IPS DF 19.7 (cell line): Measurements from ENCODE around the gene ADARB2.

Source experiments
- DNase-seq: peaks from one replicate; pipeline ENCODE4 v3.0.0-alpha.2; 2013; ENCODE audit warnings: low read depth, low spot score

Gene ADARB2

DNA sequence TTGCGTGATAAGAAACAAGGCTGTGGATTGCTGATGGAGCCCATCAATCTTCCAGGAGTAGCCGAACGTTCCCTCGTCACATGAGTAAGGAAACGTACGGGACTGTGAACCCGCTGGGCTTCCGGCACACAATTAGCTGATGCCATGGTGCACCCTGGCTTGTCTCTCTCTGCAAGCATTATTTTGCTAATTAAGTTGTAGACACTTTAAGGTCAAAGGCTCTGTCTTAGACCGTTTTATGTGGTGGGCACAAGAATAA is 50.9 kb downstream of the ADARB2 start:
- DNase-seq: no peak

- DNase-seq: no peak
These were observed 51.4 kb downstream of the ADARB2 start for GRCh38 chr10:1685699-1686490.

DNA sequence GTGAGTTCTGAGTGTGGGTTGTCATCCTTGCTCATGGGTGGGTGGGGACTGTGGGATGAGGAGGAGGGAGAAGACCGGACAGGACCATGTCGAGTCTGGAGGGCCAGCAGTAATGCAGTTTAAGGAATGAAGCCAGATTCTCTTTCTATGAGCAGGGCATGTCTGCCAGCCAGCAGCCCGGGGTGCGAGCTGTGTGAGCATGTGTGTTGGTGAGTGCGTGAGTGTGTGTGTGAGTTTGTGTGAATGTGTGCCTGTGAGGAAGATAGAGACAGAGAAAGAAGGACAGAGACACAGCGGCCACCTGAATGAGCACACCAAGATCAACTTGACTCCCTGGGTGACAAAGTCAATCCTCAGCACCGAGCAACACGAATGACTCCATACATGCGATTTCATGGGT is 52.3 kb downstream of the ADARB2 start:
- no peak for DNase-seq

DNA sequence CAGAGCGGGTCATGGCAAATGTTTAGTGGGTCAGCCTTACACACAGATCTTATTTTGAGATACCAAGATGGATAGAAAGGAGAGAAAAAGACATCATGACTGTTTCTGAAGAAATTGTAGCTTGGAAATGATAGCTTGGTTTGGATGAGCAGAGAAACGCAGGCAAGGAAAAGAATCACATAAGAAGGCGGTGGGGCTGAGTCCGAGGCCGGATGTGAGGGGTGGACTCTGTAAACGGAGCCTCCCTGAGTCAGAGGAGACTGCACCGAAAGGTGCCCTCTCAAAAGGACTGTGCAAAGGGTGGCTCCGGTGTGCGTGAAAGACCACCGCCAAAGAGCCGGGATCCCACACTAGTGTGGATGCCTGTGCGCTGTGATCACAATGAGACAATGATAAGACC is 53.7 kb downstream of the ADARB2 start:
- no peak for DNase-seq

GRCh38 chr10:1679821-1680650 is 57.3 kb downstream of the ADARB2 start:
- DNase-seq: peak; percentile 28

GRCh38 chr10:1678084-1678483 is 59.2 kb downstream of the ADARB2 start:
- no peak for DNase-seq

DNA sequence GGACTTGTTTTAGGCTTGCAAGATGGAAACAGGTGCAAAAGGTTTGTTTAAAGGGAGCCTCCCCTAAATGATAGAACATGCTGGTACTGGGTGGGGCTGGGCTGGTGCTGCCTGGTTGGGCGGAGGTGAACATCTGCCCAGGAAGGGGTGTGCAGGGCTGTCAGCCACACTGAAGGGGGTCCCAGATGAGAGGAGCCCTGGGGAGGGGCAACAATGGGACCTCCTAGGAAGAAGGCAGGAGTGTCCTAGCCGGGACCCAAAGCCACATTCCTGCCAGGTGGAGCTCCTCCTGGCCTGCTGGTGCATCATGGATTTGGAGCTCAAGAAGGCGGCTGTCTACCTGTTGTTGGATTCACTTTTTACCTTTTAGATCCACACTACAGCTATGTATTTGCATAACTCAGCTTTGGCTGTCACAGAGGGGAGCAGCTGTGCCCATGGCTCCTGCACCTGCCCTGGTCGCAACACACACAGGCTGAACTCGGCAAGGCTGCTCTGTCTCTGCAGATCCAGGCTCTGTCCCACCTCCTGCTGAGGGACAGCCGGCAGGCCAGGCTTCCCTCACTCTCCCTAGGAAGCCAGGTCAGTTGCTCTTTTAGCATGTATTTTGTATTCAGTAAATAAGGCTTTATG is 59.9 kb downstream of the ADARB2 start:
- no peak for DNase-seq

DNA sequence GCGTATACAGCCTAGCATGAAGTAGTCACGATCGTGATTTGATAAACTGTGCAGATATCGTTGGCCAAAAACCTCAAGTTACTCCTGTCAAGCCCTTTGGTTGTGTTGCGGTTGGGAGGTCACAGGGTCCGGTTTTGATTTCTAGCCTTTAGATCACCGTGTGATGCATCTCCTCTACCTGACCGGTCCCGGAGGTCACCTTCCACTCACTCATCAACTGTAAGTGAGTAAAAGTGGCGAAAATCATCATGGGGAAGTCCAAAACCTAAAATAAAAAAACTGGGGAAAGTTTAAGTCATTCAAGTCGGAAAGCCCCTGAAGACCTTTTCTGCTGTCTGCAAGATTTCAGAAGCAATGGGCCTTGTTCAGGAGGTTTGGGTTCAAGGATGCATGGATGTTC is 62.8 kb downstream of the ADARB2 start:
- DNase-seq: no peak

DNA sequence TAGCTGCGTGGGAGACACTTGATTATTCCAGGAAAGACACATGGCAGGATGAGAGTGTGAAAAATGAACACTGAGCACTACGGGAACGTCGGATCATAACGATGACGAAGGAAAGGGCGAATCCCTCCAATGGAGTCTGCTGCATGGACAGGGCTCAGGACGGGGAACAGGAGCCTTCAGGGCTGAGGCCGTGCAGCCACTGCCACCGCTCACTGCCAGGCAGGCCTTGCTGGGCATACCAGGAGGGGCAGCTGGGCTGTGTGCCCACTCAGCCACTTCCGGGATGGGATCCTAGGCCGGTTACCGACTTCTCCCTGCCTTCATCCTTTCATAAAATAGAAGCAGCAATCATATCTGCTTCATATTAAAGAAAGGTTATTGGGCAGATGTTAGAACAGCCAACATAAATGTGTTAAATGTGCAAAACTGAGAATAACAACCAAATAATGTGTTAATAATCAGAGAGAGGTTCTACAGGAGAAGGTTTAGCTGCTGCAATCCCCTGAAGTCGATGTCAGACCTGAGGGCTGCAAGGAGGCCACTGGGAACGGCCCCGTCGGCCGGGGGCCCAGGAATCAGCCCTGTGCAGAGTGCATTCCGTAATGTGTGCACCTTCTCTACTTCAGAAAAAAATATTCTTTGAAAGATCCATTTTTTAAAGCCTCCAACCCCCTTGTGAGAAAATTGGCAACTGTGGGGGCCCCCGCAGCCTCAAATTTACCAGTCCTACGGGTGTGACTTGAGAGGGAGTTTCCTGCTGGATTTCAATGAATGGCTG is 63.6 kb downstream of the ADARB2 start:
- no peak for DNase-seq

DNA sequence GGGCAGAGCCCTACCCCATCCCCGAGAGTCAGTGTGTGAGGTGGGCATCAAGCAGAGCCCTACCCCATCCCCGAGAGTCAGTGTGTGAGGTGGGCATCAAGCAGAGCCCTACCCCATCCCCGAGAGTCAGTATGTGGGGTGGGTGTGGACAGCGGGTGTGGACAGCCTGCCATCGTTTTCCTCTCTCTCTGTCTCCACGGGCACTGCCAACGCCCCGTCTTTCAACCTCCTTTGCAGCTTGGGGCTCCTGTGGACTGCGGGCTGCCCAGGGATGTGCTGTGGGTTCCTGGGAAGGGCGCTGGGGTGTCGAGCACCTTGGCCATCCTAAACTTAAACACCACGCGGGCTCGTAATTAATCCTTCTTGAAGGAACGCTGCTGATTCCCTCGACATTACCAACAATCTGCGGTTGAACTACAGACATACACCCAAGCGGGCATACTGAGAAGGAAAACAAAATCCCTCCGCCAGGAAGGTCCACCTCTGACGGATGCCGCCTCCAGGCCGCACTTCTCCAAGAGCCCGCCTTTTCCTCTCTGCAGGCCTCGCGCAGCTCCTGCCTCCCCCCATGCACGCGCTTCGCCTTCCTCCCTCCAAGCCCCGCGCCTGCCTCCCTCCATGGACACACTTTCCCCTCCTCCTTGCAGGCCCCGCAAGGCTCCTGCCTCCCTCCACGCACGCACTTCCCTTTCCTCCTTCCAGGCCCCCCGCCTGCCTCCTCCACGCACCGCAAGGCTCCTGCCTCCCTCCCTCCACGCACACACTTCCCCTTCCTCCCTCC is 65.1 kb downstream of the ADARB2 start:
- DNase-seq: no peak

- DNase-seq: no peak
These were observed 65.8 kb downstream of the ADARB2 start for GRCh38 chr10:1671366-1672000.

GRCh38 chr10:1670541-1671365 is 66.6 kb downstream of the ADARB2 start:
- DNase-seq: no peak

DNA sequence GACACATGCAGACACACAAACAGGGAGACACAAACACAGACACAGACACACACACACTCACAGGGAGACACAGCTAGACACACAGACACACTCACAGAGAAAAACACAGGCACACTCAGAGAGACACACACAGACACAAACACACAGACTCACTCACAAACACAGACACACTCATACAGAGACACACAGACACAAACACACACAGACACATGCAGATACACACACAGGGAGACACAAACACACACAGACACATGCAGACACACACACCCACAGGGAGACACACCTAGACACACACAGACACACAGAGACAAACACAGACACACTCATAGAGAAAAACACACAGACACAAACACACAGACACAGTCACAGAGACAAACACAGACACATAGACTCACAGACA is 67.9 kb downstream of the ADARB2 start:
- DNase-seq: no peak

GRCh38 chr10:1668399-1668798 is 68.9 kb downstream of the ADARB2 start:
- DNase-seq: no peak

GRCh38 chr10:1667392-1667791 is 69.9 kb downstream of the ADARB2 start:
- DNase-seq: no peak

GRCh38 chr10:1666147-1666546 is 71.2 kb downstream of the ADARB2 start:
- DNase-seq: no peak

- DNase-seq: no peak
These were observed 71.6 kb downstream of the ADARB2 start for GRCh38 chr10:1665681-1666080.

GRCh38 chr10:1665021-1665661 is 72.2 kb downstream of the ADARB2 start:
- no peak for DNase-seq

- DNase-seq: no peak
These were observed 72.9 kb downstream of the ADARB2 start for GRCh38 chr10:1664333-1664964.
